ENCODE data around the gene COX19.
A peak's percentile ranks its signal among the peaks of the same experiment; 100 is the strongest.

Gene COX19

GRCh38 chr7:977326-978048 lies 2.1 kb upstream of the COX19 start:
- H3K9me3 Mint-ChIP-seq: no peaks in the 10 kb centered on the region
- no peak overlapping the region for H3K4me3 Mint-ChIP-seq
- no peaks in the 10 kb centered on the region for H3K27me3 Mint-ChIP-seq
- no peaks in the 10 kb centered on the region for H3K36me3 Mint-ChIP-seq
- H3K27ac Mint-ChIP-seq: no peak overlapping the region
- peaks cover 11% of the 10 kb centered on the region for H3K4me1 Mint-ChIP-seq

- no peaks in the 10 kb centered on the region for H3K36me3 Mint-ChIP-seq
- peaks cover 17% of the 10 kb centered on the region for H3K4me1 Mint-ChIP-seq
- H3K27ac Mint-ChIP-seq: no peak overlapping the region
- H3K4me3 Mint-ChIP-seq: no peak overlapping the region
- no peaks in the 10 kb centered on the region for H3K9me3 Mint-ChIP-seq
- no peaks in the 10 kb centered on the region for H3K27me3 Mint-ChIP-seq
Measured at GRCh38 chr7:976901-977325, 1.6 kb upstream of the COX19 start.

GRCh38 chr7:975702-976473 lies 539 bp upstream of the COX19 start:
- H3K27ac Mint-ChIP-seq: peak overlapping the region; percentile 77
- H3K36me3 Mint-ChIP-seq: peaks cover 2% of the 10 kb centered on the region
- H3K9me3 Mint-ChIP-seq: no peaks in the 10 kb centered on the region
- peak overlapping the region; percentile 94 for H3K4me3 Mint-ChIP-seq
- no peaks in the 10 kb centered on the region for H3K27me3 Mint-ChIP-seq
- peaks cover 24% of the 10 kb centered on the region for H3K4me1 Mint-ChIP-seq

GRCh38 chr7:974172-974571 lies 1.2 kb downstream of the COX19 start:
- peaks cover 2% of the 10 kb centered on the region for H3K36me3 Mint-ChIP-seq
- no peaks in the 10 kb centered on the region for H3K27me3 Mint-ChIP-seq

GRCh38 chr7:973312-973711 lies 2.0 kb downstream of the COX19 start:
- Mint-ChIP-seq H3K9me3 (no peaks in the 10 kb centered on the region), H3K4me3 (peak overlapping the region; percentile 65), H3K4me1 (peaks cover 25% of the 10 kb centered on the region), H3K27me3 (no peaks in the 10 kb centered on the region), H3K27ac (peak overlapping the region; percentile 85), H3K36me3 (peaks cover 2% of the 10 kb centered on the region)

More at GRCh38 chr7:974172-974571, 1.2 kb downstream of the COX19 start:
- peaks cover 25% of the 10 kb centered on the region for H3K4me1 Mint-ChIP-seq
- peak overlapping the region; percentile 94 for H3K4me3 Mint-ChIP-seq
- no peaks in the 10 kb centered on the region for H3K9me3 Mint-ChIP-seq
- H3K27ac Mint-ChIP-seq: peak overlapping the region; percentile 96

GRCh38 chr7:972676-973309 lies 2.6 kb downstream of the COX19 start:
- Mint-ChIP-seq H3K27ac (peak overlapping the region; percentile 1), H3K36me3 (peaks cover 2% of the 10 kb centered on the region), H3K9me3 (no peaks in the 10 kb centered on the region), H3K4me1 (peaks cover 26% of the 10 kb centered on the region), H3K27me3 (no peaks in the 10 kb centered on the region), H3K4me3 (peak overlapping the region; percentile 65)

GRCh38 chr7:972110-972509 lies 3.2 kb downstream of the COX19 start:
- Mint-ChIP-seq H3K9me3 (no peaks in the 10 kb centered on the region), H3K27me3 (no peaks in the 10 kb centered on the region), H3K4me1 (peaks cover 28% of the 10 kb centered on the region), H3K4me3 (no peak overlapping the region), H3K27ac (peak overlapping the region; percentile 14), H3K36me3 (peaks cover 2% of the 10 kb centered on the region)

GRCh38 chr7:970744-971143 lies 4.6 kb downstream of the COX19 start:
- Mint-ChIP-seq H3K27ac (peak overlapping the region; percentile 75), H3K4me3 (peak overlapping the region; percentile 49), H3K9me3 (no peaks in the 10 kb centered on the region), H3K4me1 (peaks cover 35% of the 10 kb centered on the region), H3K36me3 (peaks cover 2% of the 10 kb centered on the region), H3K27me3 (no peaks in the 10 kb centered on the region)

- Mint-ChIP-seq H3K4me3 (no peak overlapping the region), H3K27me3 (no peaks in the 10 kb centered on the region), H3K4me1 (peaks cover 47% of the 10 kb centered on the region), H3K9me3 (no peaks in the 10 kb centered on the region), H3K27ac (no peak overlapping the region), H3K36me3 (peaks cover 2% of the 10 kb centered on the region)
Measured at GRCh38 chr7:969403-969802, 5.9 kb downstream of the COX19 start.

- H3K36me3 Mint-ChIP-seq: peaks cover 2% of the 10 kb centered on the region
- H3K4me1 Mint-ChIP-seq: peaks cover 49% of the 10 kb centered on the region
- H3K27me3 Mint-ChIP-seq: no peaks in the 10 kb centered on the region
Measured at GRCh38 chr7:968205-969105, 6.9 kb downstream of the COX19 start.

GRCh38 chr7:967361-968082 lies 7.8 kb downstream of the COX19 start:
- Mint-ChIP-seq H3K9me3 (no peaks in the 10 kb centered on the region), H3K4me3 (no peak overlapping the region), H3K4me1 (peaks cover 40% of the 10 kb centered on the region), H3K27ac (peak overlapping the region; percentile 46), H3K27me3 (no peaks in the 10 kb centered on the region), H3K36me3 (peaks cover 2% of the 10 kb centered on the region)

More at GRCh38 chr7:968205-969105, 6.9 kb downstream of the COX19 start:
- Mint-ChIP-seq H3K9me3 (no peaks in the 10 kb centered on the region), H3K4me3 (no peak overlapping the region), H3K27ac (no peak overlapping the region)

GRCh38 chr7:966291-967069 lies 8.9 kb downstream of the COX19 start:
- Mint-ChIP-seq H3K4me3 (no peak overlapping the region), H3K27ac (peak overlapping the region; percentile 77), H3K27me3 (no peaks in the 10 kb centered on the region), H3K36me3 (peaks cover 2% of the 10 kb centered on the region), H3K9me3 (no peaks in the 10 kb centered on the region), H3K4me1 (peaks cover 32% of the 10 kb centered on the region)

- no peaks in the 10 kb centered on the region for H3K9me3 Mint-ChIP-seq
- no peak overlapping the region for H3K4me3 Mint-ChIP-seq
- no peaks in the 10 kb centered on the region for H3K27me3 Mint-ChIP-seq
- no peaks in the 10 kb centered on the region for H3K36me3 Mint-ChIP-seq
- H3K4me1 Mint-ChIP-seq: peaks cover 26% of the 10 kb centered on the region
- no peak overlapping the region for H3K27ac Mint-ChIP-seq
Measured at GRCh38 chr7:964401-965231, 10.7 kb downstream of the COX19 start.
